HG03439 (cell line): ENCODE measurements around the gene MBNL2.

Experiments used
- ATAC-seq: cut with Tn5 transposase; IDR thresholded peaks from one replicate; pipeline ENCODE4 v1.9.1; 2021; ENCODE audit warnings: mild to moderate bottlenecking, moderate library complexity; ENCODE audit not compliant: unreplicated experiment

Gene MBNL2

GRCh38 chr13:97269603-97270002 is 47.5 kb downstream of the MBNL2 start:
- ATAC-seq: no peak

GRCh38 chr13:97272526-97272925 is 50.4 kb downstream of the MBNL2 start:
- no peak for ATAC-seq

- ATAC-seq: no peak
Observed at GRCh38 chr13:97273341-97273831, 51.3 kb downstream of the MBNL2 start.

GRCh38 chr13:97274829-97275649 is 52.9 kb downstream of the MBNL2 start:
- no peak for ATAC-seq

GRCh38 chr13:97275776-97276501 is 53.8 kb downstream of the MBNL2 start:
- no peak for ATAC-seq

- ATAC-seq: no peak
Observed at GRCh38 chr13:97276862-97277269, 54.7 kb downstream of the MBNL2 start.

GRCh38 chr13:97278435-97279411 is 56.6 kb downstream of the MBNL2 start:
- ATAC-seq: no peak

- no peak for ATAC-seq
Observed at GRCh38 chr13:97279913-97280312, 57.8 kb downstream of the MBNL2 start.

GRCh38 chr13:97280478-97280877 is 58.3 kb downstream of the MBNL2 start:
- ATAC-seq: no peak

- no peak for ATAC-seq
Observed at GRCh38 chr13:97281028-97281427, 58.9 kb downstream of the MBNL2 start.

GRCh38 chr13:97282705-97283104 is 60.6 kb downstream of the MBNL2 start:
- ATAC-seq: no peak

- no peak for ATAC-seq
Observed at GRCh38 chr13:97283888-97284287, 61.8 kb downstream of the MBNL2 start.

GRCh38 chr13:97284558-97284957 is 62.4 kb downstream of the MBNL2 start:
- no peak for ATAC-seq

- ATAC-seq: no peak
Observed at GRCh38 chr13:97285221-97285955, 63.3 kb downstream of the MBNL2 start.

GRCh38 chr13:97286317-97287046 is 64.3 kb downstream of the MBNL2 start:
- ATAC-seq: no peak

GRCh38 chr13:97287047-97287383 is 64.9 kb downstream of the MBNL2 start:
- ATAC-seq: no peak

GRCh38 chr13:97288486-97288900 is 66.4 kb downstream of the MBNL2 start:
- ATAC-seq: no peak

GRCh38 chr13:97289514-97290298 is 67.6 kb downstream of the MBNL2 start:
- no peak for ATAC-seq
